Endothelial cell of umbilical vein (primary cell): ENCODE measurements around the gene PLEKHB2. TPM values are rescaled to one million over a fixed set of nuclear protein-coding genes. Genes with fewer than 3 reads are reported as not detected.
A peak's percentile ranks its signal among the peaks of the same experiment; 100 is the strongest.

ENCODE experiments used
- Bru-seq: library from RNA; stranded (reverse); fragments of 400-500 nt; gene quantifications from one replicate; lab custom pipeline; 2021; lab: Mats Ljungman, UMichigan
- BruChase-seq, 2 experiments: library from RNA; stranded (reverse); fragments of 400-500 nt; gene quantifications; one replicate each; lab custom pipeline; 2021; lab: Mats Ljungman, UMichigan
- BruUV-seq: library from RNA; stranded (reverse); fragments of 400-500 nt; replicated peaks from 2 replicates; lab custom pipeline; 2021; lab: Mats Ljungman, UMichigan
- CTCF ChIA-PET: fragments of 300-600, 350-600 bp; sonication (Branson Sonifier 250); formaldehyde crosslinking; loops from one replicate; lab custom pipeline; 2021; ENCODE audit warnings: antibody characterized with exemption, inconsistent platforms; lab: Charles Lee
- POLR2A ChIA-PET: fragments of 300-600, 350-600 bp; sonication (Branson Sonifier 250); formaldehyde crosslinking; loops from one replicate; lab custom pipeline; 2021; ENCODE audit warnings: antibody characterized with exemption, inconsistent platforms; lab: Charles Lee
- DNase-seq: peaks from one replicate; pipeline ENCODE4 v3.0.0-alpha.2; 2011; ENCODE audit warnings: low read depth, low spot score
- FAIRE-seq: peaks from 2 replicates; lab custom pipeline; 2011; peaks lifted over from hg19 to GRCh38; lab: Jason Lieb, UNC
- H2AFZ ChIP-seq: 2 replicates; pipeline ENCODE4 v1.6.0; 2012; ENCODE audit warnings: low read depth, low read length, control low read depth, inconsistent platforms
- H3K27ac ChIP-seq: 2 replicates; pipeline ENCODE4 v1.5.1; 2011; ENCODE audit warnings: low read depth, mild to moderate bottlenecking, control low read depth, low read length, moderate library complexity; ENCODE audit not compliant: insufficient read depth
- H3K27me3 ChIP-seq, 2 experiments: 2 replicates each; pipeline versions ENCODE4 v1.6.0 to v1.6.1; 2011; ENCODE audit warnings: low read length in 2 of 2, mixed read lengths in 1 of 2; ENCODE audit not compliant: control insufficient read depth in 2 of 2, insufficient read depth in 2 of 2
- H3K36me3 ChIP-seq, 2 experiments: 2 replicates in 1 of 2; 3 replicates in 1 of 2; pipeline ENCODE4 v1.5.1; 2011; ENCODE audit warnings: low read length in 2 of 2, mild to moderate bottlenecking in 1 of 2, moderate library complexity in 1 of 2; ENCODE audit not compliant: control insufficient read depth in 2 of 2, insufficient read depth in 2 of 2; ENCODE audit errors: extremely low read depth in 1 of 2
- H3K4me1 ChIP-seq: 3 replicates; pipeline ENCODE4 v1.5.1; 2011; ENCODE audit warnings: mild to moderate bottlenecking, low read length; ENCODE audit not compliant: control insufficient read depth, insufficient read depth; ENCODE audit errors: extremely low read depth
- H3K4me2 ChIP-seq: 2 replicates; pipeline ENCODE4 v1.6.1; 2011; ENCODE audit warnings: low read length, control low read depth, mixed read lengths; ENCODE audit not compliant: insufficient read depth
- H3K4me3 ChIP-seq, 3 experiments: fragments of 200-600 bp in 1 of 3; sonication (generic), shearing (Covaris generic) in 1 of 3; replicated peaks in 1 of 3; 2 replicates each; pipeline ENCODE4 v1.5.1; 2011 to 2016; ENCODE audit warnings: control low read depth in 3 of 3, low read length in 3 of 3, mild to moderate bottlenecking in 2 of 3, inconsistent platforms in 1 of 3, low read depth in 1 of 3, moderate library complexity in 1 of 3; ENCODE audit not compliant: insufficient read depth in 1 of 3
- H3K79me2 ChIP-seq: 2 replicates; pipeline ENCODE4 v1.6.0; 2012; ENCODE audit warnings: low read length, inconsistent platforms; ENCODE audit not compliant: control insufficient read depth, insufficient read depth
- H3K9ac ChIP-seq: replicated peaks from 2 replicates; pipeline ENCODE3; 2011; ENCODE audit warnings: low read length, control low read depth; ENCODE audit not compliant: insufficient read depth; ENCODE audit errors: extremely low read depth
- H3K9me1 ChIP-seq: replicated peaks from 3 replicates; pipeline ENCODE4 v1.6.0; 2011; ENCODE audit warnings: mild to moderate bottlenecking, low read length; ENCODE audit not compliant: control insufficient read depth, insufficient read depth; ENCODE audit errors: extremely low read depth
- H3K9me3 ChIP-seq: replicated peaks from 2 replicates; pipeline ENCODE4 v1.5.1; 2012; ENCODE audit warnings: low read length, inconsistent platforms; ENCODE audit not compliant: control insufficient read depth, insufficient read depth
- H4K20me1 ChIP-seq: replicated peaks from 2 replicates; pipeline ENCODE3; 2011; ENCODE audit warnings: mild to moderate bottlenecking, low read length; ENCODE audit not compliant: control insufficient read depth, insufficient read depth; ENCODE audit errors: extremely low read depth
- EZH2 ChIP-seq: IDR thresholded peaks from 2 replicates; pipeline ENCODE4 v1.6.1; 2012; ENCODE audit warnings: borderline replicate concordance, low read depth, mild to moderate bottlenecking, moderate library complexity, low read length, inconsistent platforms; ENCODE audit not compliant: severe bottlenecking
- FOS ChIP-seq: IDR thresholded peaks from 2 replicates; pipeline ENCODE4 v1.6.1; 2011; ENCODE audit warnings: mild to moderate bottlenecking, low read length, moderate library complexity, borderline replicate concordance; ENCODE audit not compliant: insufficient read depth
- GATA2 ChIP-seq: IDR thresholded peaks from 2 replicates; pipeline ENCODE4 v1.7.0; 2011; ENCODE audit warnings: low read depth, mild to moderate bottlenecking, moderate library complexity, mixed read lengths, low read length; ENCODE audit not compliant: insufficient read length, insufficient read depth
- JUN ChIP-seq: IDR thresholded peaks from 2 replicates; pipeline ENCODE4 v1.6.1; 2011; ENCODE audit warnings: borderline replicate concordance, low read depth; ENCODE audit not compliant: insufficient read length, insufficient read depth
- MYC ChIP-seq: IDR thresholded peaks from one replicate; pipeline ENCODE4 v1.6.1; 2011; ENCODE audit warnings: mild to moderate bottlenecking, low read depth, low read length
- POLR2A ChIP-seq: IDR thresholded peaks from 2 replicates; pipeline ENCODE4 v1.6.1; 2012; ENCODE audit warnings: low read depth, mild to moderate bottlenecking, control low read depth, low read length
- POLR2AphosphoS5 ChIP-seq: IDR thresholded peaks from 2 replicates; pipeline ENCODE4 v1.6.1; 2012; ENCODE audit warnings: low read depth, mild to moderate bottlenecking, control low read depth, low read length, moderate library complexity; ENCODE audit not compliant: insufficient read depth
- dilution Hi-C: fragments of 300-500 bp; cut with MboI; formaldehyde crosslinking; loops from one replicate; pipeline ENCODE4 v1.15.0; 2019; ENCODE audit warnings: low sequenced_read_pairs; ENCODE audit not compliant: extremely low pct_ligation_motif_present
- intact Hi-C: fragments of 100-400 bp; cut with micrococcal nuclease; formaldehyde crosslinking; loops from one replicate; pipeline ENCODE4 v1.10.0; 2022
- long read RNA-seq: library from polyadenylated mRNA; stranded (forward); transcript quantifications from one replicate; pipeline ENCODE4 v2.0.0, GENCODE V29; 2021
- polyA minus RNA-seq, 3 experiments: library from RNA; depleted of rRNA, polyadenylated mRNA; stranded (reverse); fragments of >200 nt; gene quantifications; 1 replicate in 1 of 3; 2 replicates in 2 of 3; pipeline ENCODE4 v1.2.3, GENCODE V29; 2011
- polyA plus RNA-seq, 4 experiments: library from polyadenylated mRNA; depleted of rRNA in 3 of 4; stranded (reverse) in 3 of 4; unstranded in 1 of 4; fragments of >200 nt; gene quantifications; 2 replicates each; pipeline versions ENCODE4 v1.2.1 to v1.2.3, GENCODE V29; 2011 to 2012; ENCODE audit warnings: missing spikeins in 1 of 4
- total RNA-seq: library from RNA; stranded (reverse); gene quantifications from 2 replicates; pipeline ENCODE4 v1.2.3, GENCODE V29; 2021
- TF ChIP-seq, protein P1 (sequence below): IDR thresholded peaks from 2 replicates; pipeline ENCODE4 v1.6.1; 2011; ENCODE audit not compliant: insufficient read depth, insufficient read length
- TF ChIP-seq, protein P2 (sequence below), 2 donors: IDR thresholded peaks; 1 replicate in 1 of 2; 2 replicates in 1 of 2; pipeline ENCODE4 v1.5.1; 2011; ENCODE audit warnings: low read length in 2 of 2, mild to moderate bottlenecking in 2 of 2, moderate library complexity in 2 of 2, control low read depth in 1 of 2, inconsistent platforms in 1 of 2, low read depth in 1 of 2; ENCODE audit not compliant: insufficient read depth in 1 of 2; ENCODE audit errors: extremely low read depth in 1 of 2

The PLEKHB2 gene, protein sequence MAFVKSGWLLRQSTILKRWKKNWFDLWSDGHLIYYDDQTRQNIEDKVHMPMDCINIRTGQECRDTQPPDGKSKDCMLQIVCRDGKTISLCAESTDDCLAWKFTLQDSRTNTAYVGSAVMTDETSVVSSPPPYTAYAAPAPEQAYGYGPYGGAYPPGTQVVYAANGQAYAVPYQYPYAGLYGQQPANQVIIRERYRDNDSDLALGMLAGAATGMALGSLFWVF
- total RNA-seq (56.5 and 56.9 TPM in 2 replicates), polyA plus RNA-seq (46.3 and 56.8 TPM in 2 replicates), polyA minus RNA-seq (99.9 and 103 TPM in 2 replicates), Bru-seq, nascent RNA (percentile 60 among the genes with signal in this experiment), BruChase-seq, experiment 1, labeled RNA remaining after a 6-hour chase (percentile 81 among the genes with signal in this experiment), BruChase-seq, experiment 2, labeled RNA remaining after a 2-hour chase (percentile 67 among the genes with signal in this experiment)
- 47.4 and 51.4 TPM in 2 replicates for polyA plus RNA-seq (2011; cell fraction: cytosol; rRNA removed)
- 39.2 and 44.2 TPM in 2 replicates for polyA plus RNA-seq (2011; cell fraction: nucleus; rRNA removed)
- 68.8 and 69.9 TPM in 2 replicates for polyA plus RNA-seq (2012)
- 36.3 TPM for polyA minus RNA-seq (2011; cell fraction: cytosol; rRNA and poly(A)+ RNA removed)
- 28.8 and 35.6 TPM in 2 replicates for polyA minus RNA-seq (2011; cell fraction: nucleus; rRNA and poly(A)+ RNA removed)
- long read RNA-seq, full-length matches to known transcripts, result 76 of 278 reads
- long read RNA-seq, partial matches to known transcripts, result 7 of 278 reads
- long read RNA-seq, other reads (novel, unspliced or antisense), result 195 of 278 reads

DNA sequence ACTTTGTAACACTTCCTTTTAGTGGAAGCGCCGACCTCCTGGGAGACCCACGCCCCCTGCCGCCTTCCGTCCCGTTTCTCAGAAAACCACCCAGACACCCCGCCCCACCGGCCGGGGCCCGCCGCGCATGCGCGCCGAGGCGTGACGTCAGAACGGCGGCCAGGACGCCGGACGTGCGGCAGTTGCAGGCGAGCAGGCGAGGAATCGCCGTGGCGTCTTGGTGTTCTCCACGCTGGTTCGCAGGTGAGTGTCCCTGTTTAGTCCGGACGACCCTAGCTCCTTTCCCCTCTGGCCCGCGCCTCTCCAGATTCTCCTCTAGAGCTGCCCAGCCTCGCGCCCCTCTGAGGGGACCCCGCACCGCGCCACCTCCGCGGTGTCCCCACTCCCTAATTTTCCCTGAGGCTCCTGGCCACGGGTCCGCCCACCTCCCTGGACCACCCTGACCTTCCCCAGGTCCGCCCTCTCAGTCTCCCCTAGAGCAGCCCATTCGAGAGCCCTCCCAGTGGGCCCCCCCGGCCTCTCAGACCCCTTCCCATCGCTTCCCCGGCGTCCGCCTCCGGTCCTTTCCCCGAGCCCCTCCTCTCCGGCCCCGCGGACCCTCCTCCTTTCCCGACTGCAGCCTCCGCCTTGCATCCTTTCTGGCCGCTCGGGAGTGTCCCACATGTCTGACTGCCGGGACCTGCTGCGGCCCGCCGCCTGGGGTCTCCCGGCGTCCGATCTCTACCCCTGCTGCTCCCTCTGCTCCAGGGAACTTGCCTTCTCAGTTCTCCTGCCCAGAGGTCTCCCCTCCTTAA lies at the start of gene PLEKHB2:
Gene PLEKHB2, plus strand, starts transcription at position 181 of the 794 bp plus-strand sequence. CDS start 15,606 bp downstream, outside the sequence.
- Histone ChIP-seq H3K9me1 (no peaks in the 10 kb centered on the region), H3K9ac (peak within 1 kb of the TSS; percentile 88), H3K9me3 (no peaks in the 10 kb centered on the region), H3K4me1 (peaks cover 21% of the 10 kb centered on the region), H3K27me3 (no peaks in the 10 kb centered on the region), H3K36me3 (no peaks in the 10 kb centered on the region), H3K4me3 (peak within 1 kb of the TSS; percentile 86 to 99 (median 98)), H3K79me2 (peaks cover 51% of the 10 kb centered on the region), H3K27ac (peak within 1 kb of the TSS; percentile 86), H2AFZ (peak within 1 kb of the TSS; percentile 92), H4K20me1 (peaks cover 3% of the 10 kb centered on the region), H3K4me2 (peak within 1 kb of the TSS; percentile 91)
- TF ChIP-seq FOS (no peak), EZH2 (no peak), MYC (no peak), JUN (no peak), POLR2A (peak; percentile 93), POLR2AphosphoS5 (peak; percentile 84), GATA2 (no peak)
- TF ChIP-seq, protein P1, sequence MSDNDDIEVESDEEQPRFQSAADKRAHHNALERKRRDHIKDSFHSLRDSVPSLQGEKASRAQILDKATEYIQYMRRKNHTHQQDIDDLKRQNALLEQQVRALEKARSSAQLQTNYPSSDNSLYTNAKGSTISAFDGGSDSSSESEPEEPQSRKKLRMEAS, result no peak
- TF ChIP-seq, protein P2, sequence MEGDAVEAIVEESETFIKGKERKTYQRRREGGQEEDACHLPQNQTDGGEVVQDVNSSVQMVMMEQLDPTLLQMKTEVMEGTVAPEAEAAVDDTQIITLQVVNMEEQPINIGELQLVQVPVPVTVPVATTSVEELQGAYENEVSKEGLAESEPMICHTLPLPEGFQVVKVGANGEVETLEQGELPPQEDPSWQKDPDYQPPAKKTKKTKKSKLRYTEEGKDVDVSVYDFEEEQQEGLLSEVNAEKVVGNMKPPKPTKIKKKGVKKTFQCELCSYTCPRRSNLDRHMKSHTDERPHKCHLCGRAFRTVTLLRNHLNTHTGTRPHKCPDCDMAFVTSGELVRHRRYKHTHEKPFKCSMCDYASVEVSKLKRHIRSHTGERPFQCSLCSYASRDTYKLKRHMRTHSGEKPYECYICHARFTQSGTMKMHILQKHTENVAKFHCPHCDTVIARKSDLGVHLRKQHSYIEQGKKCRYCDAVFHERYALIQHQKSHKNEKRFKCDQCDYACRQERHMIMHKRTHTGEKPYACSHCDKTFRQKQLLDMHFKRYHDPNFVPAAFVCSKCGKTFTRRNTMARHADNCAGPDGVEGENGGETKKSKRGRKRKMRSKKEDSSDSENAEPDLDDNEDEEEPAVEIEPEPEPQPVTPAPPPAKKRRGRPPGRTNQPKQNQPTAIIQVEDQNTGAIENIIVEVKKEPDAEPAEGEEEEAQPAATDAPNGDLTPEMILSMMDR (IDR thresholded peaks at IDR 0.05; ENCODE audit: extremely low read depth in 1 of 2, insufficient read depth in 1 of 2, low read depth in 1 of 2, low read length in 2 of 2), result peak in 1 of 2 donors; percentile 30
- BruUV-seq, result no TSS peak
- CTCF ChIA-PET, result interaction anchor here (0.7 to 0.9 kb wide), 3 partner anchors 12 to 28 kb away, joined by 3 to 4 read pairs (median 3); partner anchors contain the start of gene FAM168B
- intact Hi-C loops, result loop anchor here (1.0 to 5.0 kb wide), 2 partner anchors 12 to 387 kb away; partner anchors contain the start of genes FAM168B and MZT2A
- peak; percentile 93 for DNase-seq
- FAIRE-seq, result peak; percentile 73
- POLR2A ChIA-PET, result interaction anchor here (1.1 kb wide), 1 partner anchor 12 kb away, joined by 7 read pairs; the partner anchor contains the start of gene FAM168B
- dilution Hi-C loops, result no loop called here
